ENCODE measurements around the gene WBP2.

The WBP2 gene

DNA sequence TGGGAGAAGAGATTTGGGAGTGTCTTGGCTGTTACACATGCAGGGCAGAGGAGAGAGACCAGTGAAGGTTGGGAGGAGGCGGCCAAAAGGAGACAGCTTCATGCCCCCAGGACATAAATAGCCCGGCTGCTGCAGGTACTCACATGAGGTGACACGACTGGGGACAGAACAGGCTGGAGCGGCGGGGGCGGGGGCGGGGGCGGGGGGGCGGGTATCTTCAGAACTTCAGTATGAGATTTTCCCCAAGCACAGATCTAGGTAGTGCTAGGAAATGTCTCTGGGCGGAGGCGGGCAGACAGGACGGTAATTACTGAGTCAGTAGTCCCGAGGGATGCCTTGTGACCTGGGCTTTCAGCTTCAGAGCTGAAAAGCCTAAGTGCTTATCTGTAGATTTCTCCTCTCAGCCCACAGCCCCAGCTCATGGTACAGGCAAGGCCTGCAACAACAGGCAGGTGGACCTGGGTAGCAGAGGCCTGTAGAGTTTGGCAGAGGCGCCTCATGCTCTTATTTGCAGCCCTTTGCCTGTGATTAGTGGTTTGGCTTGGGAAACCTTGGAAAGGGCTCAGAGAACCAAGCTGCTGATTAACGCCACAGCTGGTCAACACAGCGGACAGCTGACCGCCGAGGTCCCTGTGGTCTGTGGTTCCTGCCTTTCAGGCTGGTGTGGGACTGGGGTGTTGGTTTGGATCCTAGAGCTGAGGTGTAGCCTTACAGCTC, 46.1 kb downstream of the WBP2 start:
- no peak overlapping the region for H3K4me3 ChIP-seq (ENCODE audit: control insufficient read depth in 1 of 7, extremely low read depth in 1 of 7, insufficient read depth in 4 of 7, low read depth in 2 of 7, low read length in 6 of 7)
- DNase-seq, result no peak
- POLR2A ChIA-PET, result no interaction called here

DNA sequence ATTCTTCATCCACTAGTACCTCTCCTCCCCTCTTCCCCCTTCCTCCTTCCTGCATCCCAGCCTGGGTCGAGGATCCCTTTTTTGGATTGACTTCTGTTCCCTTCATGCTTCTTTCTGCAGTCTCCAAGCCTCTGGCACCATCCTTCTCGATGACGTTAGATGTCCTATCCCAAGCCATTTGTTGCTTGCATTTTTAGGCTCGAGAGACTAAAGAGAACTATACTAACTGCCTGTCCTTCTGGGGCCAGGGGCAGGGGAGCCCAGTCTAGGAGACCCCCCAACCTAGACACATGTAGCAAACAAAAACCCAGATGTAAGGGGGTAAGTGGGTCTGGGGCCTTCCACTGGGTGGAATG, 46.6 kb downstream of the WBP2 start:
- CTCF ChIA-PET, result interaction anchor here (1.6 kb wide), 1 partner anchor 9 kb away, joined by 4 read pairs; no protein-coding TSS in a partner anchor
- no peaks in the 10 kb centered on the region for H3K9me3 ChIP-seq (ENCODE audit: control extremely low read depth in 1 of 5, control insufficient read depth in 4 of 5, insufficient read depth in 2 of 5, low read depth in 1 of 5, low read length in 4 of 5)
- no peak overlapping the region for H3K4me3 ChIP-seq (ENCODE audit: control insufficient read depth in 1 of 7, extremely low read depth in 1 of 7, insufficient read depth in 4 of 7, low read depth in 2 of 7, low read length in 6 of 7)
- 83% methylated on average over 2 of the region's 4 CpGs for WGBS (ENCODE audit: insufficient coverage)
- H3K4me1 ChIP-seq (ENCODE audit: control extremely low read depth in 1 of 4, control insufficient read depth in 4 of 4, insufficient read depth in 4 of 4, low read length in 3 of 4), result peaks cover 0 to 5% (median 0%) of the 10 kb centered on the region in 4 experiments
- no peak for DNase-seq
- peaks cover 7 to 44% (median 38%) of the 10 kb centered on the region in 4 experiments for H3K36me3 ChIP-seq (ENCODE audit: control insufficient read depth in 4 of 4, insufficient read depth in 4 of 4, low read length in 3 of 4)
- POLR2A ChIA-PET, result no interaction called here
- H3K27ac ChIP-seq (ENCODE audit: insufficient read depth in 1 of 2, low read depth in 1 of 2, low read length in 2 of 2, poor library complexity in 1 of 2, severe bottlenecking in 2 of 2), result no peak overlapping the region
- no peaks in the 10 kb centered on the region for H3K27me3 ChIP-seq (replicated peaks in 2 of 5; ENCODE audit: control insufficient read depth in 4 of 5, insufficient read depth in 5 of 5, low read length in 4 of 5)

More for the DNA sequence above, 46.1 kb downstream of the WBP2 start:
- H3K27ac ChIP-seq (ENCODE audit: insufficient read depth in 1 of 2, low read depth in 1 of 2, low read length in 2 of 2, poor library complexity in 1 of 2, severe bottlenecking in 2 of 2), result peak overlapping the region in 1 of 2 experiments; percentile 39
- WGBS (ENCODE audit: insufficient coverage), result 98% methylated on average over 12 of the region's 18 CpGs
- H3K9me3 ChIP-seq (ENCODE audit: control extremely low read depth in 1 of 5, control insufficient read depth in 4 of 5, insufficient read depth in 2 of 5, low read depth in 1 of 5, low read length in 4 of 5), result no peaks in the 10 kb centered on the region
- CTCF ChIA-PET, result interaction anchor here (1.6 kb wide), 1 partner anchor 9 kb away, joined by 4 read pairs; no protein-coding TSS in a partner anchor
- no peaks in the 10 kb centered on the region for H3K27me3 ChIP-seq (replicated peaks in 2 of 5; ENCODE audit: control insufficient read depth in 4 of 5, insufficient read depth in 5 of 5, low read length in 4 of 5)
- H3K36me3 ChIP-seq (ENCODE audit: control insufficient read depth in 4 of 4, insufficient read depth in 4 of 4, low read length in 3 of 4), result peaks cover 9 to 50% (median 43%) of the 10 kb centered on the region in 4 experiments
- no peaks in the 10 kb centered on the region for H3K4me1 ChIP-seq (ENCODE audit: control extremely low read depth in 1 of 4, control insufficient read depth in 4 of 4, insufficient read depth in 4 of 4, low read length in 3 of 4)

GRCh38 chr17:75807861-75808260, 47.3 kb downstream of the WBP2 start:
- DNase-seq, result no peak
- 92% methylated on average over 2 of the region's 3 CpGs for WGBS (ENCODE audit: insufficient coverage)
- Histone ChIP-seq H3K27me3 (replicated peaks in 2 of 5; ENCODE audit: control insufficient read depth in 4 of 5, insufficient read depth in 5 of 5, low read length in 4 of 5) (no peaks in the 10 kb centered on the region), H3K4me1 (ENCODE audit: control extremely low read depth in 1 of 4, control insufficient read depth in 4 of 4, insufficient read depth in 4 of 4, low read length in 3 of 4) (peaks cover 0 to 7% (median 0%) of the 10 kb centered on the region in 4 experiments), H3K4me3 (ENCODE audit: control insufficient read depth in 1 of 7, extremely low read depth in 1 of 7, insufficient read depth in 4 of 7, low read depth in 2 of 7, low read length in 6 of 7) (no peak overlapping the region), H3K27ac (ENCODE audit: insufficient read depth in 1 of 2, low read depth in 1 of 2, low read length in 2 of 2, poor library complexity in 1 of 2, severe bottlenecking in 2 of 2) (no peak overlapping the region), H3K36me3 (ENCODE audit: control insufficient read depth in 4 of 4, insufficient read depth in 4 of 4, low read length in 3 of 4) (peaks cover 5 to 38% (median 32%) of the 10 kb centered on the region in 4 experiments), H3K9me3 (ENCODE audit: control extremely low read depth in 1 of 5, control insufficient read depth in 4 of 5, insufficient read depth in 2 of 5, low read depth in 1 of 5, low read length in 4 of 5) (no peaks in the 10 kb centered on the region)
- POLR2A ChIA-PET, result no interaction called here
- CTCF ChIA-PET, result interaction anchor here (0.9 to 1.6 kb wide), 4 partner anchors 8 to 54 kb away, joined by 3 to 4 read pairs (median 4); no protein-coding TSS in a partner anchor

DNA sequence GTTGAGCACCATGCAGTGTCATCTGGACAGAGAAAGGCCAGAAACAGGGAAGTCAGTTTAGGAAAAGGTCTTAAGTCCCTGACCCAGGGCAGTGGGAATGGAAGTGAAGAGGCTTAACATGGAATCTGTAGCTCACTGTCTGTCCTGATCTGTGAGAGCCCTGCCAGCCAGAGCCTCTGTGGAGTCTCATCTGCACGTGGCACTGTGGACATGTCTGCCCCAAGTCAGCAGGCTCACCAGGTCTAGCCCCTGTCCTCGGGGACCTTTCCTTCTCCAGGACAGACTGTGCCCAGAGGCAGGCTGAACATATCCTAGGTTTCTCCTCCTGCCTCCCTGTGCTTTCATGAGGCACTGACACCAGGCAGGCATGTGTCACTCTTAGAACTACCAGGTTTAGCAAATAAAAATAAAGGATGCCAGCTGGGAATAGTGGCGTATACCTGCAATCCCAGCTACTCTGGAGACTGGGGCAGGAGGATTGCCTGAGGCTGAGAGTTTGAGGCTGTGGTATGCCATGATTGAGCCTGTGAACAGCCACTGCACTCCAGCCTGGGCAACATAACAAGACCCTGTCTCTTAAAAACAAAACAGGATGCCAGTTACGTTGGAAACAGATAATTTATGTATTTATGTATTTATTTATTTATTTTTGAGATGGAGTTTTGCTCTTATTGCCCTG, 48.2 kb downstream of the WBP2 start:
- ChIA-PET POLR2A (interaction anchor here (0.9 kb wide), 1 partner anchor 27 kb away, joined by 3 read pairs; no protein-coding TSS in a partner anchor), CTCF (interaction anchor here (0.7 to 1.6 kb wide), 7 partner anchors 7 to 53 kb away, joined by 3 to 4 read pairs (median 4); partner anchors contain the start of gene GALK1)
- 97% methylated on average over 3 of the region's 4 CpGs for WGBS (ENCODE audit: insufficient coverage)
- H3K36me3 ChIP-seq (ENCODE audit: control insufficient read depth in 4 of 4, insufficient read depth in 4 of 4, low read length in 3 of 4), result peaks cover 2 to 34% (median 23%) of the 10 kb centered on the region in 4 experiments
- H3K27me3 ChIP-seq (replicated peaks in 2 of 5; ENCODE audit: control insufficient read depth in 4 of 5, insufficient read depth in 5 of 5, low read length in 4 of 5), result no peaks in the 10 kb centered on the region
- peaks cover 0 to 7% (median 0%) of the 10 kb centered on the region in 4 experiments for H3K4me1 ChIP-seq (ENCODE audit: control extremely low read depth in 1 of 4, control insufficient read depth in 4 of 4, insufficient read depth in 4 of 4, low read length in 3 of 4)
- H3K9me3 ChIP-seq (ENCODE audit: control extremely low read depth in 1 of 5, control insufficient read depth in 4 of 5, insufficient read depth in 2 of 5, low read depth in 1 of 5, low read length in 4 of 5), result no peaks in the 10 kb centered on the region
- DNase-seq, result no peak
- H3K27ac ChIP-seq (ENCODE audit: insufficient read depth in 1 of 2, low read depth in 1 of 2, low read length in 2 of 2, poor library complexity in 1 of 2, severe bottlenecking in 2 of 2), result no peak overlapping the region
- H3K4me3 ChIP-seq (ENCODE audit: control insufficient read depth in 1 of 7, extremely low read depth in 1 of 7, insufficient read depth in 4 of 7, low read depth in 2 of 7, low read length in 6 of 7), result no peak overlapping the region

GRCh38 chr17:75803883-75804282, 51.3 kb downstream of the WBP2 start:
- Histone ChIP-seq H3K36me3 (ENCODE audit: control insufficient read depth in 4 of 4, insufficient read depth in 4 of 4, low read length in 3 of 4) (peaks cover 6 to 23% (median 9%) of the 10 kb centered on the region in 4 experiments), H3K27ac (ENCODE audit: insufficient read depth in 1 of 2, low read depth in 1 of 2, low read length in 2 of 2, poor library complexity in 1 of 2, severe bottlenecking in 2 of 2) (no peak overlapping the region), H3K9me3 (ENCODE audit: control extremely low read depth in 1 of 5, control insufficient read depth in 4 of 5, insufficient read depth in 2 of 5, low read depth in 1 of 5, low read length in 4 of 5) (no peaks in the 10 kb centered on the region), H3K27me3 (replicated peaks in 2 of 5; ENCODE audit: control insufficient read depth in 4 of 5, insufficient read depth in 5 of 5, low read length in 4 of 5) (no peaks in the 10 kb centered on the region), H3K4me1 (ENCODE audit: control extremely low read depth in 1 of 4, control insufficient read depth in 4 of 4, insufficient read depth in 4 of 4, low read length in 3 of 4) (peaks cover 0 to 7% (median 0%) of the 10 kb centered on the region in 4 experiments), H3K4me3 (ENCODE audit: control insufficient read depth in 1 of 7, extremely low read depth in 1 of 7, insufficient read depth in 4 of 7, low read depth in 2 of 7, low read length in 6 of 7) (no peak overlapping the region)
- ChIA-PET POLR2A (interaction anchor here (1.1 kb wide), 1 partner anchor 18 kb away, joined by 3 read pairs; no protein-coding TSS in a partner anchor), CTCF (interaction anchor here (0.8 to 1.6 kb wide), 7 partner anchors 12 to 51 kb away, joined by 3 to 4 read pairs (median 4); partner anchors contain the start of gene WBP2)
- peak in 2 of 3 donors; percentile 11 to 14 for DNase-seq
- WGBS (ENCODE audit: insufficient coverage), result 100% methylated on average over 1 of the region's 1 CpG

DNA sequence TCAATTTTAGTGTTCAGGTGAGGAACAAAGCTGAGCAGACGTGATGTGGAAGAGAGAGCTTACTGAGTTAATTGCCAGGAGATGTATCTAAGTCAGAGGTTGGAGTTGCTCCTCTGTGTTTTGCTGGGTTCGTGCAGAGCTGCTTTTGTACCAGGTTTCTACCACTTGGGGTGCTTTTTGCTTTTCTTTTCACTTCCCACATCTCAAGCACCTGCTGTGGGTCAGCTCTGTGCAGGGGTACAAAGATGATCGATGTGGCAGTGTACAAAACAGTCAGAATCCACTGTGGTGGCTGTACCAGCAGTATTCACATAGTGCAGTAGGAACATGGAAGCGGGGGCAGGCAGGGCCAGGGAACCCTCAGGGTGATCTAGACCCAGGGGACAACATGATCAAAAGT, 55.7 kb downstream of the WBP2 start:
- 95% methylated on average over 3 of the region's 4 CpGs for WGBS (ENCODE audit: insufficient coverage)
- Histone ChIP-seq H3K27ac (ENCODE audit: insufficient read depth in 1 of 2, low read depth in 1 of 2, low read length in 2 of 2, poor library complexity in 1 of 2, severe bottlenecking in 2 of 2) (no peak overlapping the region), H3K9me3 (ENCODE audit: control extremely low read depth in 1 of 5, control insufficient read depth in 4 of 5, insufficient read depth in 2 of 5, low read depth in 1 of 5, low read length in 4 of 5) (no peaks in the 10 kb centered on the region), H3K4me1 (ENCODE audit: control extremely low read depth in 1 of 4, control insufficient read depth in 4 of 4, insufficient read depth in 4 of 4, low read length in 3 of 4) (peaks cover 0 to 7% (median 0%) of the 10 kb centered on the region in 4 experiments), H3K27me3 (replicated peaks in 2 of 5; ENCODE audit: control insufficient read depth in 4 of 5, insufficient read depth in 5 of 5, low read length in 4 of 5) (no peaks in the 10 kb centered on the region), H3K4me3 (ENCODE audit: control insufficient read depth in 1 of 7, extremely low read depth in 1 of 7, insufficient read depth in 4 of 7, low read depth in 2 of 7, low read length in 6 of 7) (no peak overlapping the region), H3K36me3 (ENCODE audit: control insufficient read depth in 4 of 4, insufficient read depth in 4 of 4, low read length in 3 of 4) (peaks cover 13 to 35% (median 23%) of the 10 kb centered on the region in 4 experiments)
- ChIA-PET POLR2A (no interaction called here), CTCF (interaction anchor here (0.9 to 2.7 kb wide), 9 partner anchors 9 to 211 kb away, joined by 3 to 14 read pairs (median 4); no protein-coding TSS in a partner anchor)
- no peak for DNase-seq

Measured in common myeloid progenitor, CD34-positive (primary cell).